Epidermal melanocyte (primary cell): ENCODE data around the gene LIME1.

Experiments used
- DNase-seq: peaks from one replicate; pipeline ENCODE4 v3.0.0; 2011; ENCODE audit warnings: low spot score; ENCODE audit not compliant: insufficient read length

LIME1 gene, protein sequence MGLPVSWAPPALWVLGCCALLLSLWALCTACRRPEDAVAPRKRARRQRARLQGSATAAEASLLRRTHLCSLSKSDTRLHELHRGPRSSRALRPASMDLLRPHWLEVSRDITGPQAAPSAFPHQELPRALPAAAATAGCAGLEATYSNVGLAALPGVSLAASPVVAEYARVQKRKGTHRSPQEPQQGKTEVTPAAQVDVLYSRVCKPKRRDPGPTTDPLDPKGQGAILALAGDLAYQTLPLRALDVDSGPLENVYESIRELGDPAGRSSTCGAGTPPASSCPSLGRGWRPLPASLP

GRCh38 chr20:63735859-63736718 lies at the start of gene LIME1:
Gene LIME1, plus strand, starts transcription at chr20:63736664. Its CDS starts 886 bp downstream, at chr20:63737550.
- no peak for DNase-seq

GRCh38 chr20:63687419-63688178 lies 48.9 kb upstream of the LIME1 start:
- no peak for DNase-seq

- DNase-seq = no peak
Measured at GRCh38 chr20:63688228-63689045, 48.0 kb upstream of the LIME1 start.

- DNase-seq = no peak
Measured at GRCh38 chr20:63689046-63690002, 47.1 kb upstream of the LIME1 start.

GRCh38 chr20:63690003-63690897 lies 46.2 kb upstream of the LIME1 start:
- DNase-seq = no peak

DNA sequence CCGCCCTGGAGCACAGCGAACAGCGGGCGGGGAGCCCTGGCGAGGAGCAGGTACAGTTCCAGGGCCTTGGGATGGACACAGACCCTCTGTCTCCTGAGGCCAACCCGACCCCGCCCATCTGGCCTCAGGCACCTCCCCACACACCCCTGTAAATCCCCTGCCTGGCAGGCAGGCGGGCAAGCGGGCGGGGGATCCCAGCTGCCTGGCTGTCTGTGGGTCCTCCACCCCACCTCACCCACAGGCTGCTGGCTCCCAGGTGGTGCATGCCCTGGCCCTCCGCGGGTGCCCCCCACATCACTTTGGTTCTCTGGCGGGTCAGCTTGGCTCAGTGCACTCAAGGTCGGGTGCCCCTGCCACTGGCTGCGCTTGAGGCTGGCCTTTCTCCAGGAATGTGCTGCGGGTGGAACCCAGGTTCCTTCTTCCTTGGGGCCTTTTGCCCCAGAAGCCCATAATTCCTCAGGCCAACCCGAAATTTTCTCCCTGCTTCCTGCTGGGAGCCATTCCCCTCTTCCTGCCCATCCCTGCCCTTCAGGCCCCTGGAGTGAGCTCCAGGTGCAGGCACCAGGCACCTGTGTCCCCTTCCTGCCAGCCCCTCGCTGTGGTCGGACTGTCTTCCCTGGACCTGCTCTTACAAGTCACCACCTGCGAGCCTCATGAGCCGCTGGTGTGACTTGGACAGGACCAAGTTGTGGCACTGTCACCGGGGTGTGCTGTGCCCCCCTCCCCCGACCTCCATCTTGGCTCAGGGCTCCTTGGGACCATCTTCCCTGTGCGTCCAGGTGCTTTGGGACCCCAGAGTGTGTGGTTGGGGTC lies 45.4 kb upstream of the LIME1 start:
- DNase-seq = no peak

DNA sequence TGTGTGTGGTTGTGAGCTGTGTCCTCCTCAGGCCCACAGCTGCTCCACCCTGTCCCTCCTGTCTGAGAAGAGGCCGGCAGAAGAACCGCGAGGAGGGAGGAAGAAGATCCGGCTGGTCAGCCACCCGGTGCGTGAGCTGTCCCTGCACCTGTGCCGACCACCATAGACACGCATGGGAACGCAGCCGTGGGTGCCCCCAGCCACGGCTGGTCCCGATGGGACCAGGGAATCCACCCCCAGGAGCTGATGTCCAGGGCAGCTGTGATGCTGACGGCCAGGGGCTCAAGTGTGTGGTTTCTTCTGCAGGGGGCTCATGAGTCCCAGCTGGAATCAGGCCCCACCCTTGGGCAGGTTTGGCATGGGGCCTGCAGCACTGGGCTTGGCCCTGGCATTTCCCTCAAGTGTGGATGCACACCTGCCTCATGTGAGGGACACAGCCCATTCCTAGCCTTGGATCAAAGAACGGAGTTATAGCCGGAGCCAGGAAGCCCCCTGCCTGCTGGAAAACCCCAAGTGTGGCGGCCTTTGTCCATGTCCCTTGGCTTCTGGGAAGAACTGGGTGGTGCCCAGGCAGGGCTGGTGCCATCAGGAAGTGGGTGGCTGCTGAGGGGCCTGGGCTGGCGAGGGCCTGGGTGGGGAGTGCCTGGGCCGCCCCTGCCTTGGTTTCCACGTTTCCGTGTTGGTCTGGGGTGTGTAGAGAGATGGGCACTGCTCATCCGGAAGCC lies 44.6 kb upstream of the LIME1 start:
- no peak for DNase-seq

DNA sequence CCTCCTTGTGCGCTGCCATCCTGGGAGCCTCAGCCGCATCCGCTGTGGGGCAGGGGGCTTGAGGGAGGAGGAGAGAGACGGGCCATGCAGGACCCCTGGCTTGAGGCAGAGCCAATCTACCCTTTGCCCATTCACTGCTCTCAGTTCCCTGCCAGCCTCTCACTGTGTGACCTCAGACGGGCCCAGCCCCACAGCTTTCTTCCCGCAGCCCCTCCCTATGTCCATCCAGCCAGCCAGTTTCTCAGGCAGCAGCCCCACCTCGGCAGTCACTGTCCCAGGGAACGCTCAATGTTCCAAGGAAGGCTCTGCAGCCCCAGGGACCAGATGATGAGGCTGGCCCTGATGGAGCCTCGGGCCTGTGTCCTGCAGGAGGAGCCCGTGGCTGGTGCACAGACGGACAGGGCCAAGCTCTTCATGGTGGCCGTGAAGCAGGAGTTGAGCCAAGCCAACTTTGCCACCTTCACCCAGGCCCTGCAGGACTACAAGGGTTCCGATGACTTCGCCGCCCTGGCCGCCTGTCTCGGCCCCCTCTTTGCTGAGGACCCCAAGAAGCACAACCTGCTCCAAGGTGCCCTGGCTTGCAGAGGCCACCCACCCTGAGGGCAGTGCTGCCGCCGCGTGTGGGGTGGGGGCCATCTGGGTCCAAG lies 43.9 kb upstream of the LIME1 start:
- DNase-seq = no peak

DNA sequence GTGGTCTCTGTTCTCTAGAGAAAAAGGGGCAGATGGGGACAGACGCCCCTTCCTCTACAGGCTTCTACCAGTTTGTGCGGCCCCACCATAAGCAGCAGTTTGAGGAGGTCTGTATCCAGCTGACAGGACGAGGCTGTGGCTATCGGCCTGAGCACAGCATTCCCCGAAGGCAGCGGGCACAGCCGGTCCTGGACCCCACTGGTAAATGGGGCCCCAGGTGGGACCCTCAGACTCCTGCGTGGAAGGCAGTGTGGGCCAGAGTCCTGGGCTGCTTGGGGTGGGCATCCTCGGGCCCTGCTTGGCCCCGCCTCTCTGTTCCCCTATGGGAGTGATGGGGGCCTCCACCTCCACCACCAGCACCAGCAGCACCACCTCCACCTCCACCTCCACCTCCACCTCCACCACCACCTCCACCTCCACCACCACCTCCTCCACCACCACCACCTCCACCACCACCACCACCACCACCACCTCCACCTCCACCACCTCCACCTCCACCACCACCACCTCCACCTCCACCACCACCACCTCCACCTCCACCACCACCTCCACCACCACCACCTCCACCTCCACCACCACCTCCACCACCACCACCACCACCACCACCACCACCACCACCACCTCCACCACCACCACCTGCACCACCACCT lies 43.3 kb upstream of the LIME1 start:
- DNase-seq = no peak

- no peak for DNase-seq
Measured at GRCh38 chr20:63693733-63694583, 42.5 kb upstream of the LIME1 start.

DNA sequence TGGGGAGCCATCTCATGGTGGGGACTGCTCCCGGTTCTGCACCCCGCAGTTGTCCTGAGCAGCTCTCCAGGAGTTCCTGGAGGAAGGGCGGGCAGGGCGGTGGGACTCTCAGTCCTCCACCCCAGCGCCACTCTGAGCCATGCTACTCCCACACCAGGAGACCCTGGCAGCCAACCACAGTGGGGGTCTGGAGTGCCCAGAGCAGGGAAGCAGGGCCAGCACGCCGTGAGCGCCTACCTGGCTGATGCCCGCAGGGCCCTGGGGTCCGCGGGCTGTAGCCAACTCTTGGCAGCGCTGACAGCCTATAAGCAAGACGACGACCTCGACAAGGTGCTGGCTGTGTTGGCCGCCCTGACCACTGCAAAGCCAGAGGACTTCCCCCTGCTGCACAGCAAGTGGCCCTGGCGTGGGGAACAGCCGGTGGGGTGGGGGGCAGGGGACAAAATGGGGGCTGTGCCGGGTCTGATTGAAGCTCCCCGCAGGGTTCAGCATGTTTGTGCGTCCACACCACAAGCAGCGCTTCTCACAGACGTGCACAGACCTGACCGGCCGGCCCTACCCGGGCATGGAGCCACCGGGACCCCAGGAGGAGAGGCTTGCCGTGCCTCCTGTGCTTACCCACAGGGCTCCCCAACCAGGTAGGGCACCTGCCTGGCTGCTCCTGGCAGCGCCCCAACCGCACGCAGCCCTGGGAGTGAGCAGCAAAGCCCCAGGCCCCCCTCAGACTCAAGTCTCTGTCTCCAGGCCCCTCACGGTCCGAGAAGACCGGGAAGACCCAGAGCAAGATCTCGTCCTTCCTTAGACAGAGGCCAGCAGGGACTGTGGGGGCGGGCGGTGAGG lies 41.7 kb upstream of the LIME1 start:
- DNase-seq = no peak

DNA sequence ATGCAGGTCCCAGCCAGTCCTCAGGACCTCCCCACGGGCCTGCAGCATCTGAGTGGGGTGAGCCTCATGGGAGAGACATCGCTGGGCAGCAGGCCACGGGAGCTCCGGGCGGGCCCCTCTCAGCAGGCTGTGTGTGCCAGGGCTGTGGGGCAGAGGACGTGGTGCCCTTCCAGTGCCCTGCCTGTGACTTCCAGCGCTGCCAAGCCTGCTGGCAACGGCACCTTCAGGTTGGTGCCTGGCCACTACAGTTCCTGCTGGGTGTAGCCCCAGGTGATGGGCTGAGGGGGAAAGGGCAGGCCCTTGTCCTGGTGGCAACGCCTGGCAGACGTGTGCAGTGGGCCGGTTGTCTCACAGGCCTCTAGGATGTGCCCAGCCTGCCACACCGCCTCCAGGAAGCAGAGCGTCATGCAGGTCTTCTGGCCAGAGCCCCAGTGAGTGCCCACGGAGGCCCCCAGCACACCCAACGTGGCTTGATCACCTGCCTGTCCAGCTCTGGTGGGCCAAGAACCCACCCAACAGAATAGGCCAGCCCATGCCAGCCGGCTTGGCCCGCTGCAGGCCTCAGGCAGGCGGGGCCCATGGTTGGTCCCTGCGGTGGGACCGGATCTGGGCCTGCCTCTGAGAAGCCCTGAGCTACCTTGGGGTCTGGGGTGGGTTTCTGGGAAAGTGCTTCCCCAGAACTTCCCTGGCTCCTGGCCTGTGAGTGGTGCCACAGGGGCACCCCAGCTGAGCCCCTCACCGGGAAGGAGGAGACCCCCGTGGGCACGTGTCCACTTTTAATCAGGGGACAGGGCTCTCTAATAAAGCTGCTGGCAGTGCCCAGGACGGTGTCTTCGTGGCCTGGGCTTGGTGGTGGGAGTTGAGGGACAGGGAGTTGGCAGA lies 40.8 kb upstream of the LIME1 start:
- DNase-seq = no peak

GRCh38 chr20:63696306-63696627 lies 40.2 kb upstream of the LIME1 start:
- no peak for DNase-seq
